ENCODE data around the gene FRYL.
"Not testable (repeated sequence)": the region's sequence is repeated elsewhere in the genome, so short reads cannot be mapped to it uniquely, and the experiment has no call there.

Gene FRYL

GRCh38 chr4:48481581-48481980 lies 298.5 kb downstream of the FRYL start:
- no peak for DNase-seq

GRCh38 chr4:48478273-48478672 lies 301.8 kb downstream of the FRYL start:
- DNase-seq: no peak

GRCh38 chr4:48475770-48476169 lies 304.3 kb downstream of the FRYL start:
- DNase-seq: no peak

GRCh38 chr4:48472794-48473193 lies 307.3 kb downstream of the FRYL start:
- DNase-seq: no peak

GRCh38 chr4:48470570-48470969 lies 309.5 kb downstream of the FRYL start:
- DNase-seq: no peak

GRCh38 chr4:48470137-48470536 lies 309.9 kb downstream of the FRYL start:
- no peak for DNase-seq

GRCh38 chr4:48467891-48468290 lies 312.2 kb downstream of the FRYL start:
- no peak for DNase-seq

- no peak for DNase-seq
Observed at GRCh38 chr4:48467442-48467841, 312.6 kb downstream of the FRYL start.

- DNase-seq: no peak
Observed at GRCh38 chr4:48462363-48462762, 317.7 kb downstream of the FRYL start.

- DNase-seq: no peak
Observed at GRCh38 chr4:48461000-48461399, 319.1 kb downstream of the FRYL start.

GRCh38 chr4:48454591-48454990 lies 325.5 kb downstream of the FRYL start:
- no peak for DNase-seq

- not testable (repeated sequence) for DNase-seq
Observed at GRCh38 chr4:48451656-48452055, 328.4 kb downstream of the FRYL start.

GRCh38 chr4:48450740-48451139 lies 329.3 kb downstream of the FRYL start:
- no peak for DNase-seq

GRCh38 chr4:48449151-48449550 lies 330.9 kb downstream of the FRYL start:
- no peak for DNase-seq

All from islet precursor cell (in vitro differentiated cells).